HG03045 (cell line): ENCODE results near the gene BAX.

Experiments
- ATAC-seq: cut with Tn5 transposase; IDR thresholded peaks from one replicate; pipeline ENCODE4 v1.9.1; 2021; ENCODE audit warnings: mild to moderate bottlenecking, moderate library complexity; ENCODE audit not compliant: unreplicated experiment

The BAX gene

DNA sequence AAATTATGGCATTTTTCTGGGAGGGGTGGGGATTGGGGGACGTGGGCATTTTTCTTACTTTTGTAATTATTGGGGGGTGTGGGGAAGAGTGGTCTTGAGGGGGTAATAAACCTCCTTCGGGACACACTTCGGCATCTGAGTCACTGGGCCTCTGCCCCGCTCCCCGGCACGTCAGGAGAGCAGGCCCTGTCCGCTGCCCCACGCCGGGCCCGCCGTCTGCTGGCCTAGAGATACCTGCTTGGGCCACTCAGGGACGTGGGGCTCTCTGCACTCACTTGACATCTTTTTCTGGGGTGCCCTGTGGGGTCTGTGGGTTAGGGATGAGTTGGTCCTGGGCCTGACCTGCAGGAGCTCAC, 7.0 kb downstream of the BAX start:
- no peak for ATAC-seq

DNA sequence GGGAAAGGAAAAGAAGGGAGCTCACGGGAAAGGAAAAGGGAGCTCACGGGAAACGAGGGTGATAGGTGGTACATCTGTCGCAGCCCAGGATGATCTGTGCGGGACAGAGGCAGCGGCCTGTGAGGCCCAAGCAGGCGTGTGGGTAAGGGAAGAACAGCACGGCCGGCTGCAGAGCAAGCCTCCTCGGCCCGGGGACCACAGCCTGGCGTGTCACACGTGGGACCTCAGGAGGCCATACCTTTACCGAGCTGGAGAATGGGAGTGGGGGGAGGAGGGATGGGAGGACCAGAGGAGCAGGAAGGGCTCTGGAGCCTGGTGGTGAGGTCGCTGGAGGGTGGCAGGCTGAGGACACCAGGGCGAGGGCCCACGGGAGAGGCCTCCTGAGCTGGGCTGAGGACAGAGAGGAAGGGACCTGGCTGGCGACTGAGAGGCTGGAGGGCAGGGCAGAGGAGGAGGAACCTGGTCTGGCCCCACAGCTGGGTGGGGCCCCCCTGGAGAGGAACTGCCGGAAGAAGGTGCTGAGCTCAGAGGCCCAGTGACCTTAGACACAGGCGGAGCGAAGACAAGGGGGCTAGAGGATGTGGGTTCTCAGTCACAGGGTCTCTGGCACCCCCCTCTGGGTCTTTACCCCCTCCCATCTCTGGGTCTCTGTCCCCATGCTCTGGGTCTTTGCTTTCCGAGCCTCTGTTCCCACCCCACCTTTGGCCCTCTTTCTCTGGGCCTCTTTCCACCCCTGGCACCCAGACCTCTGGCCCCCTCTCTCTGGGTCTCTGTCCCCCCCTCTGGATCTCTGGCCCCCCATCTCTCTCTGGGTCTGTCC, 7.6 kb downstream of the BAX start:
- peak; percentile 22 for ATAC-seq

DNA sequence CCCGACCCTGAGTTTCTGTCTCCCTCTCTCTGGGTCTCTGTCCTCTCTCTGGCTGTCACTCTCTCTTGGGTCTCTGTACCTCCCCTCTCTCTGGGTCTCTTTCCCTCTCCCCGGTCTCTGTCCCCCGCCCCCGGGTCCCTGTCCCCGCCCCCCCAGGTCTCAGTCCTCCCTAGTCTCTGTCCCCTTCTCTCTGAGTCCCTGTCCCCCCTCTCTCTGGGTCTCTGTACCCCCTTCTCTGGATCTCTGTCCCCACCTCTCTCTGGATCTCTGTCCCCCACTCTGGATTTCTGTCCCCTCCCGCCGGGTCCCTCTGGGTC, 8.1 kb downstream of the BAX start:
- ATAC-seq: no peak

DNA sequence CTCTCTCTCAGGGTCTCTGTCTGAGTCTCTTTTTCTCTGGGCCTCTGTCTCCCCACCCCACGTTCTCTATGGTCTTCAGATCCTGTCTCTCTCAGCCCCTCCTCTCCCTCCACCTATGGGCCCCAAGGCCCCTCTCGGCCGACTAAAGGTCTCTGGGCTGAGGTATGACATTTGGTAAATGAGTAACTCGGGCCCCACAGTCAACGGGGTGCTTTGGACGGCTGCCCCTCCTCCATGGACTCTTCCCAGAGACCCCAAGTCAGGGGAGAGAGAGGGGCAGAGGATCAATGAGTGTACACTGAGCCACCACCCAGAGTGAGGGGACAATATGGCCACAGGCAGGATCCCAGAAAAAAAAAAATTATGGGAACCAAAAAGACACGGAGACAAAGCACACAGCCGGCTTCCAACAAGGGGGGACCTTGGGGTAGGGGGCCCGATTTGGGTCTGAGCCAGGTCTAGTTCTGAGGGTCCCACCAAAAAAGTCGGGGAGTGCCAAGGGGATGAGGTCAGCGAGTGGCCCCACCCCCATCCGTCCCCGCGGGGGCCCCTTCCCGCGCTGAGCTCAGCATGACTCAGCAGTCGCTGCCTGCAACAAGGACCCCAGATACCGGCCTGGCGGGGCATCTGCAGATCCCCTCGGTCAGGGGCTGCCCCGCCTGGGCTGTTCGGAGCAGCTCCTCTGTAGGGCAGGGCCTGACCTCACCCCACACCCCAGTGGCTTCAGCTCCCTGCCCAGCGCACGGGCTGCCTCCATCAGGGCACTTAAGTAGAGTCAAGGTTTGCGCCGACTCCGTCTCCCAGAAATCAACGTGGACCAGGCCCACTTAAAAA, 8.9 kb downstream of the BAX start:
- no peak for ATAC-seq

DNA sequence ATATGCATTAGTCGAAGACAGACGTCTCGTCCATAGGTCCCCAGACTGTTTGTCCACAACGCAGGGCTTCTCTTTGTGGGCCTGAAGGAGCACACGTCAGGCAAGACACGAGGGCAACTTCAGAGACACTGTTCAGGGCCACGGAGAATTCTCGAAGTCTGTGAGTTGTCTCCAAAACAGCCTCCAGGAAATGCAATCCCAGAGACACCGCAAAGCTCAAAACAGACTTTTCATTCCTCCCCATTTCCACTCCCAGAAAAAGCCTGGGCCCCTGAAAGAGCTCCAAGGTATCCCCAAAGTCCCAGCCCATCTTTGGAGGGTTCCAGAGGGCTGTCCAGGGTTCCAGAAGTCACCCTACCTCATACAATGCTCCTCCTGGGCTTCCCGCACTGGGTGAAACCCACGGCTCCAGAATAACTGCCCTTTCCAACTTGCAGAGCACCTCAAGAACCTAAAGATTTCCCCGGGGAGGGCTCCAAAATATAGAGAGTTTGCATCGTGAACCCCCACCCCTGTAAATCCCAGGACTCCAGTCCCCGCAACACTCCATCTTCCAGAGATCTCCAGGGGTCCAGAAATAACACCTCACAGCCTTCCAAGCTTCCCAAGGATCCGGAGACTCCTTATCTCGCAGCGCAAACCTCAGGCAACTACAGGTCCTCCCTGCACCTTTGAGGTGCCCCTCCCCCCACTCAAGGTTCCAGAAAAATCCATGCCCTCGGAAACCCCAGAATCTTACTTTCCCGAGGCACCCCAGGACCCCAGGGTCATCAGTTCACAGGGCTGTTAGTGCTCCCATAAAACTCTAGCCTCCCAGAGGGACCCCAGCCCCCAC, 9.7 kb downstream of the BAX start:
- no peak for ATAC-seq

DNA sequence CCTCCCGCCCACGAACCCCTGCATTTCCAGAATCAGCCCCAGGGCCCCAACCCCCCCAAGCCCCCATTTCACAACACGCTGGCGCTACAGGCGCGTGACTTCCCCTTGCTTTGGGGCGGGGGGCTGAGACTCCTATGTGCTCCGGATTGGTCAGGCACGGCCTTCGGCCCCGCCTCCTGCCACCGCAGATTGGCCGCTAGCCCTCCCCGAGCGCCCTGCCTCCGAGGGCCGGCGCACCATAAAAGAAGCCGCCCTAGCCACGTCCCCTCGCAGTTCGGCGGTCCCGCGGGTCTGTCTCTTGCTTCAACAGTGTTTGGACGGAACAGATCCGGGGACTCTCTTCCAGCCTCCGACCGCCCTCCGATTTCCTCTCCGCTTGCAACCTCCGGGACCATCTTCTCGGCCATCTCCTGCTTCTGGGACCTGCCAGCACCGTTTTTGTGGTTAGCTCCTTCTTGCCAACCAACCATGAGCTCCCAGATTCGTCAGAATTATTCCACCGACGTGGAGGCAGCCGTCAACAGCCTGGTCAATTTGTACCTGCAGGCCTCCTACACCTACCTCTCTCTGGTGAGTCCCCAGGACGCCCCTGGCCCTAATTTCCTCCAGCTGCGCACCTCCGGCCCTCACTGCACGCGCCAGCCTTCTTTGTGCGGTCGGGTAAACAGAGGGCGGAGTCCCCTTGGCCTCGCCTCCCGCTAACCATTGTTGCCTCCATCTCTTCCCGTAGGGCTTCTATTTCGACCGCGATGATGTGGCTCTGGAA, 10.5 kb downstream of the BAX start, which contains the start of gene FTL:
FTL (plus strand) TSS at position 270 of the 766 bp plus-strand sequence; CDS start at position 469, 199 bp downstream.
- ATAC-seq: peak; percentile 64

DNA sequence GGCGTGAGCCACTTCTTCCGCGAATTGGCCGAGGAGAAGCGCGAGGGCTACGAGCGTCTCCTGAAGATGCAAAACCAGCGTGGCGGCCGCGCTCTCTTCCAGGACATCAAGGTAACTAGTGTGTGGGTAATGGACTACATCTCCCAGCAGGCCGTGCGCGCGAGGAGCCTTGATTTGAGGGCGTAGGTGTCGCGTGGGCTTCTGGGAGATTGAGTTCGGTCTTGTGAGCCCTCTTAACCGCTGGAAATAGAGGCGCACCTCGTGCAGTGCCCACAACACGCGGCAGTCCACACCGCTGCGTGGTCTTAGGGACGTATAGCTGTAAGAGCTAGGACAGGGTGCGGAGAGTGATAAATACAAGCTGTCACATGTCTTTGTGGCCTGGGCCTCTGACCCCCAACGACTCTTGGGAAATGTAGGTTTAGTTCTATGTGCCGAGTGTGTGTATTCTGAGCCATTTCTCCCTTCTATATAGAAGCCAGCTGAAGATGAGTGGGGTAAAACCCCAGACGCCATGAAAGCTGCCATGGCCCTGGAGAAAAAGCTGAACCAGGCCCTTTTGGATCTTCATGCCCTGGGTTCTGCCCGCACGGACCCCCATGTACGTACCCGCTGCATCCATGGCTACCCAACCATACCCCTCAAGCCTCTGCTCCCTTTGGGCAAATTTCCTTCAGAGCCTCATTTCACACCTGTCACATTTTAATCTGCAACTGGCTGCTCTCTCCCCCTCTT, 11.3 kb downstream of the BAX start:
- peak; percentile 8 for ATAC-seq

DNA sequence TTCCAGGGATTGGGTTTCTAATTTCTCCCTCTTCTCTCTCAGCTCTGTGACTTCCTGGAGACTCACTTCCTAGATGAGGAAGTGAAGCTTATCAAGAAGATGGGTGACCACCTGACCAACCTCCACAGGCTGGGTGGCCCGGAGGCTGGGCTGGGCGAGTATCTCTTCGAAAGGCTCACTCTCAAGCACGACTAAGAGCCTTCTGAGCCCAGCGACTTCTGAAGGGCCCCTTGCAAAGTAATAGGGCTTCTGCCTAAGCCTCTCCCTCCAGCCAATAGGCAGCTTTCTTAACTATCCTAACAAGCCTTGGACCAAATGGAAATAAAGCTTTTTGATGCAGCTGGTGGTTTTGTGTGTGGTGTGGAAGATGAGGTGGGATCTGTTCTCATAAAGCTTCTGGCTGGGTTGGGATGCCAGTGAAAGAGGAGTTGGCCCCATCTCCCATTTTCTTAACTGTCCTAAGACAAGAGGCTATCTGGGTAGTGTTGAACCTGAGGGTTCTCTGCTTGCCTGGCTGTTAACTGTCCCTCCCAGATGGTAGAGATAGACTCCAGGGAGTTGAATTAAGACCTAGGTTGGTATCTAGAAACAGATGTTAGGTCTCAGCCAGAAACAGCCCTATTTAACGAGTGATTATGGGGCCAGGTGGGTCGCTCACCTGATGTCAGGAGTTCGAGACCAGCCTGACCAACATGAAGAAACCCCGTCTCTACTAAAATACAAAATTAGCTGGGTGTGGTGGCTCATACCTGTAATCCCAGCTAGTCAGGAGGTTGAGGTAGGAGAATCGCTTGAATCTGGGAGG, 12.1 kb downstream of the BAX start:
- ATAC-seq: no peak

DNA sequence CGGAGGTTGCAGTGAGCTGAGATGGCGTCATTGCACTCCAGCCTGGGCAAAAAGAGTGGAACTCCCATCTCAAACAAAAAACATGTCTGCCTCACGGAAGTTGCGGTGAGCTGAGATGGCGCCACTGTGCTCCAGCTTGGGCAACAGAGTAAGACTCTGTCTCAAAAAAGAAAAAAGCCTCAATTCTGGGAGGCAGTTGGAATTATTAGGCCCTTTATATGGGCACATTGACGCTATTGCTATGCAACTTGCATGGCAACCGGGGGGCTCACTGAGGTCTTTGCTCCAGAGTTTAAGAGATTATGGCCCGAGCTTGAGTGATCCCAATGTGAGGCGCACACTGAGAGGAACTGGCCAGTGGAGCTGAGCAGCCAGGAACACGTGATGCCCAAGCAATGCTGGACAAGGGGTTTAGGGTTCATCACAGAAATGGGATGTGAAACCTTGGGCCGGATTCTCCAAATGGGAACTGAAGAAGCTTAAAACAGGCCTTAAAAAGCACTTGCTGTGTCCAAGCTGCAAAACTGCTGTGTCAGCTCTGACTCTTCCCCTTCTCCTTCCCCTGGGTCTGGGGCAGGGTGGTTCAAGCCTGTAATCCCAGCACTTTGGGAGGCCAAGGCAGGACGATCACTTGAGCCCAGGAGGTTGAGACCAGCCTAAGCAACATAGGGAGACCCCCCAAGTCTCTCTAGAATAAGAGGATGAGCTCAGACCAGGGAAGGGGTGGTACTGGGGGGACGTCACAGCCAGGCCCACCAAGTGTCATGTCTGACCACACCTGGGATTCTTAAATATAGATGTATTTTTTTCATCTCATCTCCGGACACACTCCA, 12.9 kb downstream of the BAX start:
- ATAC-seq: no peak

DNA sequence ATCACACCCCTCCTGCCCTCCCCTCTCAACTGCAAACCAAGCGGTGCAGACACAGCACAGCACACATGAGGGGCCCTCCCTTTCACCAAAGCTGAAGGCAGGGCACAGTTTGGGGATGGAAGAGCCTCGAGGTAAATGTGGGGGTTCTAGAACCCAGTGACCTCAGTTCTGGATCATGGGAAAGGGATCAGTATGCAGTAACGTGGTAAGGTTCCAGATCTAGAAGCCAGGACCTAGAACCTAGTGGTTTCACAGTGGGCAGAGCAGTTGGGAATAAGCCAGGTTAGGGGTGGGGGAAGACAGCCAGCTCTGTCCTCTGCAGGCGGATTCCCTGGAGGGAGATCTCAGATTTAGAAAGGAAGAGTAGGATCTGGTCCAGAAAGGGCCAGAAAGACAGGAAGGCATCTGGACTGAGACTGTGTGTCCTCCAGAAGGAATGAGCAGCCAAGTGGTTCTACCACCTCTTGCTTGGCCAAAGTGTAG, 13.5 kb downstream of the BAX start:
- no peak for ATAC-seq

DNA sequence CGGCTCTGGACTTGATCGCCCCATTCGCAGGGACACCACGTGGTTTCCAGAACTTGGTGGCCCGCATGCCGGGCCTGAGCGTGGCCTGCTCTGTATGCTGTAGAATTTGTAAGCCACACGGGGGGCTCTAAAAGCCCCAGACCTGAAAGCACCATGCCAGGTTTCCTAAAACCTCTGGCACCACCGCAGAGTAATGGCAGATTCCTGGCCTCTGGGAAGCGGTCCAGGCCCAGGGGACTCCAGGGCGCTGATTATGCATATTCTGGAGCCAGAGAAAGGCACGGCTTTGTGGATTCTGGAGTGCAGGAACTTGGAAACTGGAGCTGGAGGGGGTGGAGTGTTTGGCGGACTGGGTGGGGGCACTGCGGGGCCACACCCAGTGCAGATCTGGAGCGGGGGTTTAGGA, 14.1 kb downstream of the BAX start:
- no peak for ATAC-seq

DNA sequence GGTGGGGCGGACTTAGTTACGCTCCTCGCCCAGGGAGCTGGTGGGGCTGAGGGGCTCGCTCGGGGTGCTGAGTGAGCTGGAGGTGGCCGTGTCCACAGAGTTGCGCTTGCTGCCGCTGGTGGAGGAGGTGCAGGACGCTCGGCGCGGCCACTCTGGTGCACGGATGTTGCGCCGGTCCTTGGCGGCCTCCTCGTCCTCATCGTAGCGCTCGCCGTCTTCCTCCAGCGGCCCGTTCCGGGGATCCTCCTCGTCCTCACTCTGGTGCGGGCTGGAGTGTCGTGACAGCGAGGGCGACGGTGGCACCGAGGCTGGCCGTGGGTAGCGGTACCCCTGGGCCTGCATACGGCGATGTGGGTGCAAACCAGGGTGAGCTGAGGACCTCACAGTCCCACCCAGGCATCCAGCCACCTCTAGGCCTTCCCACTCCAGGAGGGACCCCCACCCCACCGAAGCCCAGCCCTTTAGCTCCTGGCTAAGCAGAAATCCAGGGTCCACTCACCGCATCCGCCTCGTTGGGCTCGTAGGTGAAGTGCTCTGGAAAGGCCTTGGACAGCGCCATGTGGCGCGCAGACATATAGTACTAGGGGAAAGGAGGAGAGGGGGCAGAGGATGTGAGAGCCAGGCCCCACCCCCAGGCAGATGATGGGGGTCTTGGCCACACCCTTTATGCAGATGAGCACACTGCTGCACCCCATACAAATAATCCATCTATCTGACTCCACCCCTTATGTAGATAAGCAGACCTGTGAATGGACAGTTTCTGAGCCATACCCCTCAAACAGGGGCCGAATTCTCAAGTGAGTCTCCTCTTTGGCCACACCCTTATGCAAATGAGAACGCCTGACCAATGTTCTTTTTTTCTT, 14.8 kb downstream of the BAX start:
- ATAC-seq: no peak

DNA sequence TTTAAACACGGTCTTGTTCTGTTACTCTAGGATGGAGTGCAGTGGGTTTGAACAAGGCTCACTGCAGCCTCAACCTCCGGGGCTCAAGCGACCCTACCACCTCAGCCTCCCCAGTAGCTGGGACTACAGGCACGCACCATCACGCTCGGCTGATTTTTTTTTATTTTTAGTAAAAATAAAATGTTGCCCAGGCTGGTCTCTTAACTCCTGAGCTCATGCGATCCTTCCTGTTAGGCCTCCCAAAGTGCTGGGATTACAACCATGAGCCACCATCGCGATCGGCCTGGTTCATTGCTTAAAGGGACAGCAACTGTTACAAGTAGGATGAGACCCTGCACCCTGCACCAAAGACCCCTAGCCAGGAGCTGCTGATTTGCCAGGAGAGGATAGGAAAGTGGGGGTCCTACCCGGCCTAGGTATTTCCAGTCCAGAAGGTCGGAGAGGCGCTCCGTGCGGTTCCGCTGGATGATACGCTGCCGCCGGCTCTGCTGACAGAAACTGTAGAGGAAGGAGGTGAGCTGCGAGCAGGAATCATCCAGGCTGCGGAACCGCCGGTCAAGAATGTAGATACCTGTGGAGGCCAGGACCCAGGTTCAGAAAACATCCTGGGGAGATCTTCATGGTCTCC, 15.6 kb downstream of the BAX start:
- ATAC-seq: no peak

DNA sequence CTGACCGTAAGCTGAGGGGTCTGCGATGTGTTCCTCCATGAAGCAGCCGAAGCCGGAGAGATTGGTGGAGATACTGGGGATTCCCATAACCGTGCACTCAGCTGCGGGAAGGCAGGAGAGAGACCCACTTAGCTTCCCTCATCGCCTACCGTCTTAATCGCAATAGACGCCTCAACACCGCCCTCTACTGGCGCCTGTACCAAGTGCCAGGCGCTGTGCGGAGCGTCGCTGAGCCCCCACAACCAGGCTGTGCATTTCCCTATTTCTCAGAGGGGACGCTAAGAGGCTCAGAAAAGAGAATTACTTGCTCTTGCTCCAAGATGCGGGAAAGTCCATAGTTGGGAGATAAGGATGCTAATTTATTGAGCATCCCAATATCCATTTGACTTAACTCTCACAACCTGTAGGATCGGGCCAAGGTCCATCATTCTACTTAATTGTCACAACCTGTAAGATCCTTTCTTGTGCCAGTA, 16.3 kb downstream of the BAX start:
- no peak for ATAC-seq

DNA sequence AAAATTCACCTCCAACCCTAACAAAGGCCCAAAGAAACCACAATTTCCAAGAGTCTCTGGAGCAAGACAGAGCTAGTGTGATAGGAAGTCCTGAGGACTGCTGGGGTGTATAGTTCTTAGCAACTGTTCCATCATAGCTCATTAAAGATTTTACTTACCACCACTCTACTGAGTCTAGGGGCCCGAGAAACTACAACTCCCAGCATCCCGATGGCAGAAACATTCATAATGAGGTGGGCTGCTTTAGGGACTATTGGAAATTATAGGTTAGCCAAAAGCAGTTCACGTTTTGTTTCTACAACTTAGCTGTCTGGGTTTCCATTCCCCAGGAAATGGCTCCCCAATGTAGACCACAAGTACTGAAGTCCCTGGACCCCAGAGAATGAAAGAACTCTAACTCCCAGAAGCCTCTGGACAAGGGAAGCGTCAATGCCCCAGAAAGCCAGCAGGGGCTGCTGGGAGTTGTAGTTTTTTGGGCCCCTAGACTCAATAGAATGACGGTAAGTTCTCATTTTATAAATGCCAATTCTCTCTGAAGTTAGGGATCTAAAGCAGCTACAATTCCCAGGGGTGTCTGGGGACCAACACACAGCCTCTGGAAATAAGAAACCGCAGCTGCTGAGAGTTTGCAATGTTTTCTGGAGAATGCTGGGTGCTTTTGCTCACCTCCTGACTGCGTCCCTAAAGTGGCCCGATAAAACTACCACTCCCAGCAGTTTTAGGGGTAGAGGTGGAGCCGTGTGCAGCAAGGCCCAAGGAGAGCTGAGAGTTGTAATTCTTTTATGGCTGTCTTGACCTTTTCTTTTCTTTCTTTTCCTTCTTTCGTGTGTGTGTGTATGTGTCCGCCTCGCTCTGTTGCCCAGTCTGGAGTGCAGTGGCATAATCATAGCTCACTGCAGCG, 21.5 kb downstream of the BAX start:
- no peak for ATAC-seq

DNA sequence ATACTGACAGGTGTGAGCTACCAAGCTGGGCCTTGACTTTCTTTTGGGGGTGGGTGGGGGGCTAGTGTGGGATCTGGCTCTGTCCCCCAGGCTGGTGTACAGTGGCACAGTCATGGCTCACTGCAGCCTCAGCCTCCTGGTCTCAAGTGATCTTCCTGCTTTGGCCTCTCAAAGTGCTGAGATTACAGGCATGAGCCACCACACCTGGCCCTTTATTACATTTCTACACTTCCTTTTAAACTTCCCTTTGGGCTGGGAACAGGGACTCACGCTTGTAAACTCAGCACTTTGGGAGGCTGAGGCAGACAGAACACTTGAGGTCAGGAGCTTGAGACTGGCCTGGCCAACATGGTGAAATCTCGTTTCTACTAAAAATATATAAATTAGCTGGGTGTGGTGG, 22.4 kb downstream of the BAX start:
- no peak for ATAC-seq
